H1 (cell line): ENCODE data around the gene PTPA. TPM values are rescaled to one million over a fixed set of nuclear protein-coding genes. Genes with fewer than 3 reads are reported as not detected.

Experiments
- RBBP5 ChIP-seq: IDR thresholded peaks from 2 replicates; pipeline ENCODE4 v1.7.1; 2012; ENCODE audit warnings: low read depth, mild to moderate bottlenecking, inconsistent platforms, low read length, moderate library complexity, borderline replicate concordance
- polyA plus RNA-seq, 7 experiments: library from polyadenylated mRNA; depleted of rRNA in 3 of 7; stranded (reverse) in 5 of 7; unstranded in 2 of 7; fragments of >200 nt in 5 of 7; fragments of 200-250 nt in 2 of 7; gene quantifications; 1 replicate in 5 of 7; 2 replicates in 1 of 7; 4 replicates in 1 of 7; pipeline versions ENCODE4 v1.2.1 to v1.2.3, GENCODE V29; 2011 to 2013; ENCODE audit warnings: missing spikeins in 2 of 7, mixed read lengths in 2 of 7
- total RNA-seq: library from RNA; stranded (reverse); fragmentation: NEBNext Ultra II Directional; extraction: Animal tissue kit (Norgen Biotek cat#: 25700); gene quantifications from 2 replicates; pipeline ENCODE4 v1.2.1, GENCODE V29; 2021

The PTPA gene
- total and polyA plus RNA-seq, 2 of the 8 experiments (the other 6 are each of a cell fraction or from before 2014, with no cell fraction given): 114 to 145 TPM

GRCh38 chr9:129130791-129131190 lies 19.6 kb downstream of the PTPA start (continued):
- no peak for TF ChIP-seq RBBP5
